ENCODE measurements around the gene OXLD1. TPM values are rescaled to one million over a fixed set of nuclear protein-coding genes. Genes with fewer than 3 reads are reported as not detected.
"Not testable (repeated sequence)": the region's sequence is repeated elsewhere in the genome, so short reads cannot be mapped to it uniquely, and the experiment has no call there.

The OXLD1 gene
- total RNA-seq, 1 donor from 2014 or later = 12.4 TPM

DNA sequence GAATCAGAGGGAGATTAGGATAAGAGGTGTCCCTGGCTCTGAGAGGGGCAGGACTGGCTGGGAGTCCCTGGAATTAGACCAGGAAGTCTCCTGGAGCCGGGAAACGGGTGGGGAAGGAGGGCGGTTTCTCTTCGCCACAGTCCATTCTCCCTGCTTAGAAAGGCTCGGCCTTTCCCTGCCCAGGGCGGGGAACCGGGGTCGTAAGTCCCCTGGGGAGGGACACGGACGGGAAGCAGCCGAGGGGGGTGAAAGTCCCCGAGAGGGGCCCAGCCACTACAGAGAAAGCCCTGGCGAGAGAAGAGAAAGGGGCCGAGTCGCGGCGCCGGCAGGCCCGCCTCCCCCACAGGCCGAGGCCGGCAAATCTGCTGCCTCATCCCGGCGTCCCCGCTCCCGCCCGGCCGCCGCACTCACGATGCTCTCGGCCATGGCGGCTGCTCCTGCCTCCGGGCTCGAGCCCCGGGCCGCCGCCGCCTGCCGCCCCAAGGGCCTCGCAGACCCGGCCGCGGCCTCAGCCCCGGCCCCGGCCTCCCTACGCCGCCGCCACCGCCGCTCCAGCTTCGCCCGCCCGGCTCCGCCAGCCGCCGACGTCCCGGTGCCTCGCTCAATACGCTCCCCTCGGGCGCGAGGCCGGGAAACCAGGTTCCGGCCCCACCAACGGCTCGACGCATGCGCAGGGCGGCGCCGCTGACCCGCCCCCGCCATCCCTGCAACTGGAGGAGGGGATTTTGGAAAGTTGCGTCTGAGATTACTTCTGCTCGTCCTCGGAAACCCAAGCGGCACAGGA is 29.7 kb downstream of the OXLD1 start, which contains the start of the genes NPLOC4 and TSPAN10:
Gene NPLOC4 (minus strand): TSS at position 608 of the 784 bp plus-strand sequence. CDS start 182 bp downstream, at position 426.
Gene TSPAN10 (plus strand): TSS at position 692 of the 784 bp plus-strand sequence. CDS start 5,217 bp downstream, outside the sequence.
- DNase-seq = peak; percentile 93
- peak; percentile 91 for ATAC-seq
- intact Hi-C loops (cut with micrococcal nuclease) = no loop called here

DNA sequence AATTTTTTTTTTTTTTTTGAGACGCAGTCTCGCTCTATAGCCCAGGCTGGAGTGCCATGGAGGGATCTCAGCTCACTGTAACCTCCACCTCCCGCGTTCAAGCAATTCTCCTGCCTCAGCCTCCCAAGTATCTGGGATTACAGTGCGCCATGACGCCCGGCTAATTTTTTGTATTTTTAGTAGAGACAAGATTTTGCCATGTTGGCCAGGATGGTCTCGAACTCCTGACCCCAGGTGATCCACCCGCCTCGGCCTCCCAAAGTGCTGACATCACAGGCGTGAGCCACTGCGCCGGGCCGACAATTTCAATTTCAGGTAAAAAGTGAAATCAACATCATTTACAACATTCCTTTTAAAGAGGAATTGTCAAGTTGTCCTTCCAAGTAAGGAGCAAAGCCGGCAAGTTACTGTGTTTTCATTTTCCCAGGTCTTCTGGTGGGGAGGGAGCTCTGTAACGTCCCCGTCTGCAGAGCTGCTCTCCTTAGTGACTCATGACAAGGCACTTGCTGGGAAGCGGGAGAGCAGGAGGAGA is 30.4 kb downstream of the OXLD1 start:
- no peak for DNase-seq
- intact Hi-C loops (cut with micrococcal nuclease) = no loop called here
- ATAC-seq = no peak

DNA sequence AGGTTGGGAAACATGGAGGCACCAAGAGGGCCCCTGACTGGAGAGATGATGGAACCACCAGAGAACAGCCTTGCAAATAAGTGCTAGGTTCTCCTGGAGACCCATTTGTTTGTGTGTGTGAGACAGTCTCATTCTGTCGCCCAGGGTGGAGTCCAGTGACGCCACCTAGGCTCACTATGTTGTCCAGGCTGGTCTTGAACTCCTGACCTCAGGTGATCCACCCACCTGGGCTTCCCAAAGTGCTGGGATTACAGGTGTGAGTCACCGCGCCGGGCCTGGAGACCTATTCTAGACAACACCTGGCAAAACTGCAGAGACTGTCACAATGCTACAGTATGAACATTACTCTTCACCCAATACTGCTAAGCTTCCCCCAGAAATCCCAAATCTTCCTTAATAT is 31.0 kb downstream of the OXLD1 start:
- DNase-seq = no peak
- intact Hi-C loops (cut with micrococcal nuclease) = no loop called here
- ATAC-seq = no peak

DNA sequence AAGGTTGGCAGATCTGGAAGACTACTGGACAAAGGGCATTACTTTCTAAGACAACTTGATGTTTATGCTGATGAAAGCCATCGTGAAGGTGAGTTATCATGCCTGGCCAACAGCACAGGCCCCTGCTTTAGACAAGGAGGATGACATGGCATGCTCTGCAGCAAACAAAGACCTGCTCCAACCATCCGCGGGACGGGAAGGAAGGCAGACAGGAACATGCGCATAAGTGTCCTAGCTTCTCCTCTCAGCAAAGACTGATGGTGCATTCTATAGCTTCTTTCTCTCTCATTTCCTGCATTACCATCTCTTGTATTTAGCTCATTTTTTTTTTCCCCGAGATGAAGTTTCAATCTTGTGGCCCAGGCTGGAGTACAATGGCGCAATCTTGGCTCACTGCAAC is 34.9 kb downstream of the OXLD1 start:
- peak; percentile 4 for DNase-seq

DNA sequence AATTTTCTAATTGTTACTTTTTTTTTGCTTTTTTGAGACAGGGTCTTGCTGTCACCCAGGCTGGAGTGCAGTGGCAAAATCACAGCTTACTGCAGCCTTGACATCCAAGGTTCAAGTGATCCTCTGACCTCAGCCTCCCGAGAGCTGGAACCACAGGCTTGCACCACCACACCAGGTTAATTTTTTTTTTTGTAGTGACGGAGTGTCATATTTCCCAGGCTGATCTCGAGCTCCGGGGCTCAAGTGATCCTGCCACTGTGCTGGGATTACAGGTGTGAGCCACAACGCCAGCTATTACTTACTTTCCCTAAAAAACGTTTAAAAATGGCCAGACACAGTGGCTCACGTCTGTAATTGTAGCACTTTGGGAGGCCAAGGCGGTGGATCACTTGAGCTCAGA is 36.1 kb downstream of the OXLD1 start:
- intact Hi-C loops (cut with micrococcal nuclease) = no loop called here
- ATAC-seq = no peak
- DNase-seq = no peak

More for the DNA sequence above, 34.9 kb downstream of the OXLD1 start:
- intact Hi-C loops (cut with micrococcal nuclease) = no loop called here
- ATAC-seq = no peak

DNA sequence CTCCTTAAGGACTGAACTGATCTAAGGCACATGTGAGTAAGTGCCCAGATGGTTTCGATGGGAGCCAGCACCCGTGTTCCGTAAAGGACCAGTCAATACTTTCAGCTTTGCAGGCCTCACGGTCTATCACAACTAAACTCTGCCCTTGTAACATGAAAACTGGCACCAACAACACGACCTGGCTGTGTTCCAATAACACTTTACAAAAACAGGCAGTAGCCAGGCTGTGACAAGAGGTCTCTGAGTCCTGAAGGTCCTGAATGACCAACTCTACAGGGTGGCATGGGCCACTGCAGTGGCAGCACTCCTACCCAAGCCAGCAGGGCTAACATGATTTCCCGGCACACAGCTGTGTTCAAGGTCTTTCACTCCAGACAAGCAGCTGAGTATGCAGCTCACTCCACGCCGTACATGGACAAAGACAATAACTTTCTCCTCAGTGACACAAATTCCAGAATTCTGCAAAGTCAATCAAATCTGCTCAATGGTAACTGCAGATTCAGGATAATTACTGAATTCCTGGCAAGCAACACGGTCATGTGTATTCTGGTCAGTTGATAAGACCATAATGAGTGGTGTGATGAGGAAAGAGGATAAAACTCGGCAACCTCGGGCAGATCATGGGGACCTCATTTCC is 44.8 kb downstream of the OXLD1 start:
- ATAC-seq (peak; percentile 74), DNase-seq (peak; percentile 31)
- intact Hi-C loops (cut with micrococcal nuclease) = no loop called here

DNA sequence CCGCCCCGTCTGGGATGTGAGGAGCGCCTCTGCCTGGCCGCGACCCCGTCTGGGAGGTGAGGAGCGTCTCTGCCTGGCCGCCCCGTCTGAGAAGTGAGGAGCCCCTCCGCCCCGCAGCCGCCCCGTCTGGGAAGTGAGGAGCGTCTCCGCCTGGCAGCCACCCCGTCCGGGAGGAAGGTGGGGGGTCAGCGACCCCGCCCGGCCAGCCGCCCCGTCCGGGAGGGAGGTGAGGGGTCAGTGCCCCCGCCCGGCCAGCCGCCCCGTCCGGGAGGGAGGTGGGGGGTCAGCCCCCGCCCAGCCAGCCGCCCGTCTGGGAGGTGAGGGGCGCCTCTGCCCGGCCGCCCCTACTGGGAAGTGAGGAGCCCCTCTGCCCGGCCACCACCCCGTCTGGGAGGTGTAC is 48.1 kb downstream of the OXLD1 start:
- peak; percentile 19 for DNase-seq
- intact Hi-C loops (cut with micrococcal nuclease); ATAC-seq: not testable (repeated sequence)

DNA sequence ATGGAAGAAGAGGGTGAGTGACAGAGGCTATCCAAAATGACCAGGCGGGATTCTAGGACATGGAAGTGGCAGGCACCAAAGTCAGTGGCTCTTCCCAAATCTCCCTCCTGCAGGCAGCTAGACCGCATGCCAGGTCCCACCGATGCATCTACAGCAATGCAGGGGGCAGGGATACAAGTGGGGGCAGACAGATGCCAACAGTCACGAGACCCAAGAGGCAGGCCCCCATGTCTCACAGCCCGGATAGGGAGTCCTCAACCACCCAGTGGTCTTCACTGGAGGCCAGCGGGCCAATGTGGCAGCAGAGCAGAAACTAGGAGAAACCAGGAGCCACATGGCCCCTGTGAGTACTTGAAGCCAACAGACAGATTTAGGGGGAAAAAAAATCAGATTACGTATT is 49.5 kb downstream of the OXLD1 start:
- intact Hi-C loops (cut with micrococcal nuclease) = no loop called here
- DNase-seq (no peak), ATAC-seq (no peak)

DNA sequence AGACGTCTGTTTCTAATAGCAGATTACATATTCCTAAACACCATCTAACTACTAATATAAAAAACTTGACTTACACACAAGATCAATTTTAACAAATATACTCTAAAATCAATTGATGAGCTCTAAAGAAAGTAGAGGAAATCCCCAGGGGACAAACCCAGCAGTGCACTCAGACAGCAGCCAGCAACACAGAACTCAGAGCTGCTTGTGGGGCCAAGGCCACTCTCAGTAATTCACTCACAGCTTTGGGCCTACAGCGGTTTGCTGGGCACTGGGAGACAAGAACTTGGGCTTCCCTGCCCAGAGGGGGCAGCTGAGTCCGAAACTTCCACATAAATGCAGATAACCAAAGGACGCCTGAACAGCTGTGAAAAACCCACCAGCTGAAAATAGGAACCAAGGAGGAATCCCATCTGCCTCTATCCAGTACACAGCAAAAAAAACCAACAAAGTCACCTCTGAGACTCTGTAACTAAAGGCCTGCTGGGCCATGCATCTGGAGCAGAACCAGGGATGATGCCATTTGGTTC is 50.9 kb downstream of the OXLD1 start:
- intact Hi-C loops (cut with micrococcal nuclease) = no loop called here
- DNase-seq (no peak), ATAC-seq (no peak)

Small RNA genes lying within 50 kb of the gene (microRNA-seq; reads per million reads assigned to microRNA genes)
- not detected for gene MIR6786 (ENCODE audit: borderline number of aligned reads)

Other genes starting within 250 kb of the OXLD1 start
- gene ACTG1, start 153.8 kb downstream of the OXLD1 start, total RNA-seq = 357 TPM
- 0.50 TPM for gene FSCN2, start 138.2 kb downstream of the OXLD1 start, total RNA-seq
- 15.4 TPM for gene FAAP100, start 114.3 kb downstream of the OXLD1 start, total RNA-seq
- 86.4 TPM for gene NPLOC4, start 29.5 kb downstream of the OXLD1 start, total RNA-seq
- not detected for gene TSPAN10, start 29.4 kb downstream of the OXLD1 start, total RNA-seq
- not detected for gene PDE6G, start 10.1 kb downstream of the OXLD1 start, total RNA-seq
- gene CCDC137, start 132 bp upstream of the OXLD1 start, total RNA-seq = 6.2 TPM
- 12.0 TPM for gene ARL16, start 17.2 kb upstream of the OXLD1 start, total RNA-seq
- 42.1 TPM for gene HGS, start 17.4 kb upstream of the OXLD1 start, total RNA-seq
- gene MRPL12, start 36.8 kb upstream of the OXLD1 start, total RNA-seq = 184 TPM
- 8.6 TPM for gene SLC25A10, start 45.7 kb upstream of the OXLD1 start, total RNA-seq
- gene GCGR, start 137.5 kb upstream of the OXLD1 start, total RNA-seq = not detected
- gene MCRIP1, start 166.7 kb upstream of the OXLD1 start, total RNA-seq = 103 TPM
- 0.67 TPM for gene PPP1R27, start 168.4 kb upstream of the OXLD1 start, total RNA-seq
- gene P4HB, start 193.9 kb upstream of the OXLD1 start, total RNA-seq = 362 TPM
- gene ARHGDIA, start 204.7 kb upstream of the OXLD1 start, total RNA-seq = 114 TPM
- gene ALYREF, start 225.0 kb upstream of the OXLD1 start, total RNA-seq = 32.0 TPM
- 173 TPM for gene ANAPC11, start 225.1 kb upstream of the OXLD1 start, total RNA-seq
- gene NPB, start 235.6 kb upstream of the OXLD1 start, total RNA-seq = 0.69 TPM
- gene PCYT2, start 244.8 kb upstream of the OXLD1 start, total RNA-seq = 28.4 TPM